ENCODE measurements around the gene OGFR.

OGFR gene

GRCh38 chr20:62827311-62828038 is 22.8 kb downstream of the OGFR start:
- H3K27ac Mint-ChIP-seq, result no peak overlapping the region
- no peaks in the 10 kb centered on the region for H3K9me3 Mint-ChIP-seq
- no peaks in the 10 kb centered on the region for H3K27me3 Mint-ChIP-seq

GRCh38 chr20:62828051-62828450 is 23.4 kb downstream of the OGFR start:
- Mint-ChIP-seq H3K4me3 (no peak overlapping the region), H3K36me3 (ENCODE audit: low read depth) (no peaks in the 10 kb centered on the region), H3K9me3 (no peaks in the 10 kb centered on the region), H3K4me1 (ENCODE audit: low read depth) (peaks cover 9% of the 10 kb centered on the region), H3K27me3 (no peaks in the 10 kb centered on the region), H3K27ac (no peak overlapping the region)

More at GRCh38 chr20:62827311-62828038, 22.8 kb downstream of the OGFR start:
- Mint-ChIP-seq H3K4me1 (ENCODE audit: low read depth) (peaks cover 7% of the 10 kb centered on the region), H3K36me3 (ENCODE audit: low read depth) (no peaks in the 10 kb centered on the region), H3K4me3 (no peak overlapping the region)

GRCh38 chr20:62828511-62829230 is 24.0 kb downstream of the OGFR start:
- Mint-ChIP-seq H3K4me3 (no peak overlapping the region), H3K36me3 (ENCODE audit: low read depth) (no peaks in the 10 kb centered on the region), H3K27me3 (no peaks in the 10 kb centered on the region), H3K4me1 (ENCODE audit: low read depth) (peaks cover 8% of the 10 kb centered on the region), H3K27ac (no peak overlapping the region), H3K9me3 (no peaks in the 10 kb centered on the region)

GRCh38 chr20:62829231-62830230 is 24.9 kb downstream of the OGFR start:
- Mint-ChIP-seq H3K4me3 (no peak overlapping the region), H3K27me3 (no peaks in the 10 kb centered on the region), H3K4me1 (ENCODE audit: low read depth) (peaks cover 8% of the 10 kb centered on the region), H3K9me3 (no peaks in the 10 kb centered on the region), H3K36me3 (ENCODE audit: low read depth) (no peaks in the 10 kb centered on the region), H3K27ac (no peak overlapping the region)

- H3K27me3 Mint-ChIP-seq, result no peaks in the 10 kb centered on the region
- H3K4me3 Mint-ChIP-seq, result no peak overlapping the region
- no peak overlapping the region for H3K27ac Mint-ChIP-seq
- no peaks in the 10 kb centered on the region for H3K9me3 Mint-ChIP-seq
- H3K36me3 Mint-ChIP-seq (ENCODE audit: low read depth), result no peaks in the 10 kb centered on the region
- H3K4me1 Mint-ChIP-seq (ENCODE audit: low read depth), result peaks cover 8% of the 10 kb centered on the region
Measured at GRCh38 chr20:62830251-62830650, 25.6 kb downstream of the OGFR start.

- Mint-ChIP-seq H3K27ac (no peak overlapping the region), H3K9me3 (no peaks in the 10 kb centered on the region), H3K4me3 (no peak overlapping the region), H3K36me3 (ENCODE audit: low read depth) (no peaks in the 10 kb centered on the region), H3K27me3 (no peaks in the 10 kb centered on the region), H3K4me1 (ENCODE audit: low read depth) (peaks cover 8% of the 10 kb centered on the region)
Measured at GRCh38 chr20:62830821-62831220, 26.2 kb downstream of the OGFR start.

- peaks cover 8% of the 10 kb centered on the region for H3K4me1 Mint-ChIP-seq (ENCODE audit: low read depth)
Measured at GRCh38 chr20:62831361-62831788, 26.7 kb downstream of the OGFR start.

GRCh38 chr20:62831854-62832211 is 27.2 kb downstream of the OGFR start:
- H3K4me3 Mint-ChIP-seq, result no peak overlapping the region
- no peaks in the 10 kb centered on the region for H3K36me3 Mint-ChIP-seq (ENCODE audit: low read depth)
- H3K27me3 Mint-ChIP-seq, result no peaks in the 10 kb centered on the region
- H3K4me1 Mint-ChIP-seq (ENCODE audit: low read depth), result peaks cover 8% of the 10 kb centered on the region
- no peak overlapping the region for H3K27ac Mint-ChIP-seq
- no peaks in the 10 kb centered on the region for H3K9me3 Mint-ChIP-seq

More at GRCh38 chr20:62831361-62831788, 26.7 kb downstream of the OGFR start:
- Mint-ChIP-seq H3K36me3 (ENCODE audit: low read depth) (no peaks in the 10 kb centered on the region), H3K27ac (no peak overlapping the region), H3K9me3 (no peaks in the 10 kb centered on the region), H3K4me3 (no peak overlapping the region), H3K27me3 (no peaks in the 10 kb centered on the region)

GRCh38 chr20:62832212-62832922 is 27.7 kb downstream of the OGFR start:
- Mint-ChIP-seq H3K9me3 (no peaks in the 10 kb centered on the region), H3K36me3 (ENCODE audit: low read depth) (no peaks in the 10 kb centered on the region), H3K4me1 (ENCODE audit: low read depth) (peaks cover 8% of the 10 kb centered on the region), H3K27me3 (no peaks in the 10 kb centered on the region), H3K27ac (no peak overlapping the region), H3K4me3 (no peak overlapping the region)

- Mint-ChIP-seq H3K9me3 (no peaks in the 10 kb centered on the region), H3K4me3 (no peak overlapping the region), H3K27ac (no peak overlapping the region), H3K4me1 (ENCODE audit: low read depth) (peaks cover 8% of the 10 kb centered on the region), H3K27me3 (no peaks in the 10 kb centered on the region), H3K36me3 (ENCODE audit: low read depth) (no peaks in the 10 kb centered on the region)
Measured at GRCh38 chr20:62832951-62833391, 28.3 kb downstream of the OGFR start.

GRCh38 chr20:62834967-62835730 is 30.5 kb downstream of the OGFR start:
- Mint-ChIP-seq H3K27ac (no peak overlapping the region), H3K27me3 (no peaks in the 10 kb centered on the region), H3K4me1 (ENCODE audit: low read depth) (peaks cover 8% of the 10 kb centered on the region), H3K9me3 (no peaks in the 10 kb centered on the region), H3K4me3 (no peak overlapping the region), H3K36me3 (ENCODE audit: low read depth) (no peaks in the 10 kb centered on the region)

- Mint-ChIP-seq H3K27ac (no peak overlapping the region), H3K4me3 (no peak overlapping the region), H3K36me3 (ENCODE audit: low read depth) (no peaks in the 10 kb centered on the region), H3K9me3 (no peaks in the 10 kb centered on the region), H3K27me3 (no peaks in the 10 kb centered on the region), H3K4me1 (ENCODE audit: low read depth) (peaks cover 8% of the 10 kb centered on the region)
Measured at GRCh38 chr20:62835931-62836861, 31.6 kb downstream of the OGFR start.

GRCh38 chr20:62836967-62837490 is 32.4 kb downstream of the OGFR start:
- no peak overlapping the region for H3K27ac Mint-ChIP-seq
- H3K9me3 Mint-ChIP-seq, result no peaks in the 10 kb centered on the region
- no peak overlapping the region for H3K4me3 Mint-ChIP-seq
- H3K36me3 Mint-ChIP-seq (ENCODE audit: low read depth), result no peaks in the 10 kb centered on the region
- H3K4me1 Mint-ChIP-seq (ENCODE audit: low read depth), result peaks cover 5% of the 10 kb centered on the region
- H3K27me3 Mint-ChIP-seq, result no peaks in the 10 kb centered on the region

Measured in stimulated activated naive CD8-positive, alpha-beta T cell treated with anti-CD3 and anti-CD28 coated beads, Interleukin-15, Interleukin-2, amounts not matched to agents 100 ng/mL and 50 ng/mL, for 24 hours (primary cell).